CD4-positive, alpha-beta memory T cell (primary cell): ENCODE measurements around the gene RNF183. TPM values are rescaled to one million over a fixed set of nuclear protein-coding genes. Genes with fewer than 3 reads are reported as not detected.

Experiments
- CTCF ChIA-PET: fragments of 350-600 bp; sonication (Branson Sonifier 250); formaldehyde crosslinking; loops from one replicate; lab custom pipeline; 2021; ENCODE audit warnings: inconsistent platforms; ENCODE audit not compliant: partially characterized antibody; lab: Charles Lee
- POLR2A ChIA-PET: fragments of 350-600 bp; sonication (Branson Sonifier 250); formaldehyde crosslinking; loops from one replicate; lab custom pipeline; 2021; ENCODE audit not compliant: partially characterized antibody; lab: Charles Lee
- DNase-seq, 5 donors: peaks; one replicate each; pipeline versions ENCODE4 v3.0.0 to v3.0.0-alpha.2; 2020 to 2022; ENCODE audit warnings: mixed read lengths in 1 of 5
- H3K27ac ChIP-seq: one replicate; pipeline ENCODE4 v1.7.0; 2013; ENCODE audit warnings: low read depth, low read length
- H3K27me3 ChIP-seq: 2 replicates; pipeline ENCODE4 v1.7.0; 2013; ENCODE audit warnings: mild to moderate bottlenecking, low read length, moderate library complexity; ENCODE audit not compliant: insufficient read depth
- H3K36me3 ChIP-seq: 2 replicates; pipeline ENCODE4 v1.7.0; 2013; ENCODE audit warnings: mild to moderate bottlenecking, low read length, moderate library complexity; ENCODE audit not compliant: insufficient read depth
- H3K4me1 ChIP-seq: 2 replicates; pipeline ENCODE4 v1.7.0; 2013; ENCODE audit warnings: mild to moderate bottlenecking, low read length, moderate library complexity; ENCODE audit not compliant: insufficient read depth
- H3K4me3 ChIP-seq, 2 donors: one replicate each; pipeline ENCODE4 v1.7.0; 2013; ENCODE audit warnings: low read length in 2 of 2, mild to moderate bottlenecking in 1 of 2
- H3K9me3 ChIP-seq, 2 donors: one replicate each; pipeline ENCODE4 v1.7.0; 2013; ENCODE audit warnings: low read length in 2 of 2, control low read depth in 1 of 2; ENCODE audit not compliant: control insufficient read depth in 1 of 2
- H3K27ac Mint-ChIP-seq, 7 donors: one replicate each; pipeline ENCODE4 v1.8.0; 2020 to 2021; ENCODE audit warnings: mixed read lengths in 7 of 7, mild to moderate bottlenecking in 6 of 7, inconsistent platforms in 3 of 7, moderate library complexity in 3 of 7
- H3K27me3 Mint-ChIP-seq, 2 donors: one replicate each; pipeline ENCODE4 v1.8.0; 2020 to 2021; ENCODE audit warnings: mixed read lengths in 2 of 2
- H3K36me3 Mint-ChIP-seq, 2 donors: one replicate each; pipeline ENCODE4 v1.8.0; 2020 to 2021; ENCODE audit warnings: mixed read lengths in 2 of 2, inconsistent platforms in 1 of 2, mild to moderate bottlenecking in 1 of 2
- H3K4me1 Mint-ChIP-seq, 4 donors: one replicate each; pipeline ENCODE4 v1.8.0; 2020 to 2021; ENCODE audit warnings: mixed read lengths in 4 of 4, mild to moderate bottlenecking in 1 of 4
- H3K4me3 Mint-ChIP-seq, 8 donors: one replicate each; pipeline ENCODE4 v1.8.0; 2020 to 2021; ENCODE audit warnings: mixed read lengths in 8 of 8, mild to moderate bottlenecking in 7 of 8, moderate library complexity in 6 of 8, inconsistent platforms in 3 of 8
- H3K9me3 Mint-ChIP-seq, 8 donors: one replicate each; pipeline ENCODE4 v1.8.0; 2020 to 2021; ENCODE audit warnings: mixed read lengths in 8 of 8, mild to moderate bottlenecking in 5 of 8, inconsistent platforms in 3 of 8, moderate library complexity in 1 of 8
- intact Hi-C: fragments of 100-400 bp; cut with micrococcal nuclease; formaldehyde crosslinking; loops from one replicate; pipeline ENCODE4 v1.15.1; 2023
- polyA plus RNA-seq, 2 donors: library from polyadenylated mRNA; unstranded; fragments of 300-500 nt; fragmentation: Illumina TruSeq; gene quantifications; one replicate each; pipeline ENCODE4 v1.2.3, GENCODE V29; 2021
- total RNA-seq, 2 experiments: library from RNA; stranded (reverse); gene quantifications; one replicate each; pipeline ENCODE4 v1.2.3, GENCODE V29; 2021

The RNF183 gene
- total and polyA plus RNA-seq, 4 experiments from 2014 or later: not detected

GRCh38 chr9:113319054-113319453 is 15.9 kb upstream of the RNF183 start:
- Histone ChIP-seq H3K4me3 (no peak overlapping the region), H3K27me3 (no peaks in the 10 kb centered on the region), H3K27ac (no peak overlapping the region), H3K4me1 (no peaks in the 10 kb centered on the region), H3K36me3 (no peaks in the 10 kb centered on the region), H3K9me3 (no peaks in the 10 kb centered on the region)
- no peak overlapping the region for H3K27ac Mint-ChIP-seq
- no peak overlapping the region for H3K4me3 Mint-ChIP-seq
- peaks cover 0 to 3% of the 10 kb centered on the region in 2 donors for H3K36me3 Mint-ChIP-seq
- POLR2A ChIA-PET: no interaction called here
- no peak for DNase-seq
- intact Hi-C loops: no loop called here
- no peaks in the 10 kb centered on the region for H3K27me3 Mint-ChIP-seq
- H3K9me3 Mint-ChIP-seq: no peaks in the 10 kb centered on the region
- CTCF ChIA-PET: interaction anchor here (0.8 to 1.7 kb wide), 3 partner anchors 11 to 82 kb away, joined by 3 to 5 read pairs (median 3); partner anchors contain the start of gene ALAD
- H3K4me1 Mint-ChIP-seq: no peaks in the 10 kb centered on the region

DNA sequence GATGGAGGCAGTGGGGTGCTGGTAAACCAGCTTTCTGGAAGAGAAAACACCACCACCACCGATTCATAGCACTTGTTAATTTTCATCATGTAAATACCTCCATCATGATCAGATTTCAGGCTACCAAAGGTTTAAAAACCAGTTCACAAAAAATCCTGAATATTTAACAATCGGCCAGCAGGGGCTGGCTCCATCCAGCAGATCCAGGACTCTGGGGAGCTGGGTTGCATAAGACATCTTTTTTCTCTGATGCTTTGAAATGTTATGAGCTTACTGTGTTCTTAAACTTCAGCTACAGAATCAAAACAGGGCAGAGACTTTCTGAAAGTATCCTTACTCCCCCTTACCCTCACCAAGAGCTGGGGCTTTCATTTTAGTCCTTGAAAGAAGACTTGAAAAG is 14.6 kb upstream of the RNF183 start:
- no peak overlapping the region for H3K4me3 ChIP-seq
- ChIA-PET CTCF (interaction anchor here (1.1 kb wide), 1 partner anchor 34 kb away, joined by 3 read pairs; no protein-coding TSS in a partner anchor), POLR2A (no interaction called here)
- H3K36me3 Mint-ChIP-seq: peaks cover 0 to 3% of the 10 kb centered on the region in 2 donors
- H3K27me3 Mint-ChIP-seq: no peaks in the 10 kb centered on the region
- no peak for DNase-seq
- no peaks in the 10 kb centered on the region for H3K9me3 Mint-ChIP-seq
- H3K4me1 Mint-ChIP-seq: no peaks in the 10 kb centered on the region
- no peak overlapping the region for H3K27ac Mint-ChIP-seq
- H3K9me3 ChIP-seq: no peaks in the 10 kb centered on the region
- H3K4me3 Mint-ChIP-seq: no peak overlapping the region
- H3K27ac ChIP-seq: no peak overlapping the region
- intact Hi-C loops: no loop called here
- H3K36me3 ChIP-seq: no peaks in the 10 kb centered on the region
- H3K4me1 ChIP-seq: no peaks in the 10 kb centered on the region
- H3K27me3 ChIP-seq: no peaks in the 10 kb centered on the region

GRCh38 chr9:113316030-113316429 is 12.9 kb upstream of the RNF183 start:
- no peaks in the 10 kb centered on the region for H3K4me1 ChIP-seq
- Mint-ChIP-seq H3K27me3 (no peaks in the 10 kb centered on the region), H3K4me3 (no peak overlapping the region), H3K27ac (no peak overlapping the region), H3K4me1 (no peaks in the 10 kb centered on the region), H3K36me3 (peaks cover 0 to 3% of the 10 kb centered on the region in 2 donors), H3K9me3 (no peaks in the 10 kb centered on the region)
- no peak overlapping the region for H3K27ac ChIP-seq
- H3K27me3 ChIP-seq: no peaks in the 10 kb centered on the region
- ChIA-PET POLR2A (no interaction called here), CTCF (interaction anchor here (0.6 kb wide), 1 partner anchor 337 kb away, joined by 3 read pairs; no protein-coding TSS in a partner anchor)
- intact Hi-C loops: no loop called here
- H3K9me3 ChIP-seq: no peaks in the 10 kb centered on the region
- H3K4me3 ChIP-seq: no peak overlapping the region
- H3K36me3 ChIP-seq: no peaks in the 10 kb centered on the region
- no peak for DNase-seq

DNA sequence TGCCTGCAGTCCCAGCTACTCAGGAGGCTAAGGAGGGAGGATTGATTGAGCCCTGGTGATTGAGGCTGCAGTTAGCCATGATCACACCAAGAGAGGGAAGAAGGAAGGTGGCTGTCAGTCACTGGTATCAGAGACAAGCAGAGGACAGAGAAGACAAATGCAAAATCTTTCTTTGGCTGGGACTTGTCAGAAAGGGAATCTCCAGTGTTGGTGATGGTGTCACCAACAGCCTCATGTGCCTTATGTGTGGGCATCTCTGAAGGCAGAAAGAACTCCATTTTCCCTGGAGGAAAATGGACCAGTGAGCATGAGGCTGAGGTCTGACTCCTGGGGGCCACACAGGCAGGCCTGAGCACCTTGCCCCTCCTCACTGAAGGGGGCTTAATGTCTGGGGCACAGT is 12.1 kb upstream of the RNF183 start:
- Mint-ChIP-seq H3K36me3 (peaks cover 0 to 3% of the 10 kb centered on the region in 2 donors), H3K9me3 (no peaks in the 10 kb centered on the region), H3K4me3 (no peak overlapping the region), H3K27ac (no peak overlapping the region), H3K4me1 (no peaks in the 10 kb centered on the region), H3K27me3 (no peaks in the 10 kb centered on the region)
- DNase-seq: no peak
- intact Hi-C loops: no loop called here
- Histone ChIP-seq H3K4me3 (no peak overlapping the region), H3K4me1 (no peaks in the 10 kb centered on the region), H3K27me3 (no peaks in the 10 kb centered on the region), H3K27ac (no peak overlapping the region), H3K9me3 (no peaks in the 10 kb centered on the region), H3K36me3 (no peaks in the 10 kb centered on the region)
- ChIA-PET CTCF (no interaction called here), POLR2A (no interaction called here)

GRCh38 chr9:113313261-113313660 is 10.1 kb upstream of the RNF183 start:
- no peak for DNase-seq
- no peaks in the 10 kb centered on the region for H3K27me3 ChIP-seq
- Mint-ChIP-seq H3K4me1 (no peaks in the 10 kb centered on the region), H3K27me3 (no peaks in the 10 kb centered on the region), H3K27ac (no peak overlapping the region), H3K36me3 (no peaks in the 10 kb centered on the region), H3K4me3 (no peak overlapping the region), H3K9me3 (no peaks in the 10 kb centered on the region)
- ChIA-PET POLR2A (no interaction called here), CTCF (no interaction called here)
- H3K27ac ChIP-seq: no peak overlapping the region
- H3K4me1 ChIP-seq: no peaks in the 10 kb centered on the region
- intact Hi-C loops: no loop called here
- no peak overlapping the region for H3K4me3 ChIP-seq
- no peaks in the 10 kb centered on the region for H3K9me3 ChIP-seq
- H3K36me3 ChIP-seq: no peaks in the 10 kb centered on the region

- Histone ChIP-seq H3K4me1 (no peaks in the 10 kb centered on the region), H3K27ac (no peak overlapping the region), H3K9me3 (no peaks in the 10 kb centered on the region), H3K27me3 (no peaks in the 10 kb centered on the region), H3K36me3 (no peaks in the 10 kb centered on the region), H3K4me3 (no peak overlapping the region)
- Mint-ChIP-seq H3K27me3 (no peaks in the 10 kb centered on the region), H3K4me1 (no peaks in the 10 kb centered on the region), H3K27ac (no peak overlapping the region), H3K9me3 (no peaks in the 10 kb centered on the region), H3K4me3 (no peak overlapping the region), H3K36me3 (no peaks in the 10 kb centered on the region)
- POLR2A ChIA-PET: no interaction called here
- CTCF ChIA-PET: interaction anchor here (0.8 to 2.6 kb wide), 7 partner anchors 12 to 345 kb away, joined by 3 to 11 read pairs (median 4); partner anchors contain the start of genes C9orf43, POLE3 and WDR31
- no peak for DNase-seq
- intact Hi-C loops: no loop called here
Measured at GRCh38 chr9:113311961-113312360, 8.8 kb upstream of the RNF183 start.

- POLR2A ChIA-PET: interaction anchor here (0.7 kb wide), 1 partner anchor 1451 kb away, joined by 3 read pairs; no protein-coding TSS in a partner anchor
- intact Hi-C loops: no loop called here
- Histone ChIP-seq H3K36me3 (no peaks in the 10 kb centered on the region), H3K4me1 (no peaks in the 10 kb centered on the region), H3K4me3 (no peak overlapping the region), H3K9me3 (no peaks in the 10 kb centered on the region), H3K27me3 (no peaks in the 10 kb centered on the region), H3K27ac (no peak overlapping the region)
- H3K27me3 Mint-ChIP-seq: peaks cover under 1% of the 10 kb centered on the region in 2 donors
- H3K36me3 Mint-ChIP-seq: no peaks in the 10 kb centered on the region
- H3K27ac Mint-ChIP-seq: no peak overlapping the region
- H3K4me3 Mint-ChIP-seq: no peak overlapping the region
- H3K4me1 Mint-ChIP-seq: no peaks in the 10 kb centered on the region
- H3K9me3 Mint-ChIP-seq: no peaks in the 10 kb centered on the region
- CTCF ChIA-PET: interaction anchor here (1.0 to 3.0 kb wide), 6 partner anchors 8 to 347 kb away, joined by 3 to 13 read pairs (median 4); partner anchors contain the start of genes C9orf43, POLE3 and WDR31
- DNase-seq: no peak
Measured at GRCh38 chr9:113310538-113310937, 7.4 kb upstream of the RNF183 start.
